AG09319 (cell line): ENCODE data around the gene LRBA.

Experiments used
- DNase-seq: peaks from one replicate; pipeline ENCODE4 v3.0.0-alpha.2; 2010; ENCODE audit warnings: low read depth; ENCODE audit errors: extremely low read depth
- TF ChIP-seq, protein P1 (sequence below): IDR thresholded peaks from 2 replicates; pipeline ENCODE4 v1.5.1; 2011; ENCODE audit warnings: low read depth, mild to moderate bottlenecking, inconsistent platforms, low read length, moderate library complexity

Gene LRBA

DNA sequence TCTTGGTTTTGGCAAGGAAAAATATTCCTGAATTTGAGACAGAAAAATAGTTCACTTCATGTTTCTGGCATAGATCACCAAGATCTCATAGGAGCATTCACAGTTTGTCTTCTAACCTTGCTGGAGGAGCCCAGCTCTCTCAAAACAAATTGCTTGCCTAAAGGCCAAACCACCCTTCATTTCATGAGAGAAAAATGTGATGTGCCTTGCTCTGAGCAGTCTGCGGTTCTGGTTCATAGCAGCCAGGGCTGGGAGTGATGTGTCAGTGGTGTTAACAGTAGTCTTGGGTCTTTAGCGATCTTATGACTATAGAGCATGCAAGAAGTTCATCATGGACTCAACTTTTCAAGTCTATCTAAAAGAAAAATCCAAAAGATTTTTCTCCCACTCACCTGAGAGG is 753.5 kb downstream of the LRBA start:
- TF ChIP-seq, protein P1, sequence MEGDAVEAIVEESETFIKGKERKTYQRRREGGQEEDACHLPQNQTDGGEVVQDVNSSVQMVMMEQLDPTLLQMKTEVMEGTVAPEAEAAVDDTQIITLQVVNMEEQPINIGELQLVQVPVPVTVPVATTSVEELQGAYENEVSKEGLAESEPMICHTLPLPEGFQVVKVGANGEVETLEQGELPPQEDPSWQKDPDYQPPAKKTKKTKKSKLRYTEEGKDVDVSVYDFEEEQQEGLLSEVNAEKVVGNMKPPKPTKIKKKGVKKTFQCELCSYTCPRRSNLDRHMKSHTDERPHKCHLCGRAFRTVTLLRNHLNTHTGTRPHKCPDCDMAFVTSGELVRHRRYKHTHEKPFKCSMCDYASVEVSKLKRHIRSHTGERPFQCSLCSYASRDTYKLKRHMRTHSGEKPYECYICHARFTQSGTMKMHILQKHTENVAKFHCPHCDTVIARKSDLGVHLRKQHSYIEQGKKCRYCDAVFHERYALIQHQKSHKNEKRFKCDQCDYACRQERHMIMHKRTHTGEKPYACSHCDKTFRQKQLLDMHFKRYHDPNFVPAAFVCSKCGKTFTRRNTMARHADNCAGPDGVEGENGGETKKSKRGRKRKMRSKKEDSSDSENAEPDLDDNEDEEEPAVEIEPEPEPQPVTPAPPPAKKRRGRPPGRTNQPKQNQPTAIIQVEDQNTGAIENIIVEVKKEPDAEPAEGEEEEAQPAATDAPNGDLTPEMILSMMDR: no peak
- peak; percentile 16 for DNase-seq

DNA sequence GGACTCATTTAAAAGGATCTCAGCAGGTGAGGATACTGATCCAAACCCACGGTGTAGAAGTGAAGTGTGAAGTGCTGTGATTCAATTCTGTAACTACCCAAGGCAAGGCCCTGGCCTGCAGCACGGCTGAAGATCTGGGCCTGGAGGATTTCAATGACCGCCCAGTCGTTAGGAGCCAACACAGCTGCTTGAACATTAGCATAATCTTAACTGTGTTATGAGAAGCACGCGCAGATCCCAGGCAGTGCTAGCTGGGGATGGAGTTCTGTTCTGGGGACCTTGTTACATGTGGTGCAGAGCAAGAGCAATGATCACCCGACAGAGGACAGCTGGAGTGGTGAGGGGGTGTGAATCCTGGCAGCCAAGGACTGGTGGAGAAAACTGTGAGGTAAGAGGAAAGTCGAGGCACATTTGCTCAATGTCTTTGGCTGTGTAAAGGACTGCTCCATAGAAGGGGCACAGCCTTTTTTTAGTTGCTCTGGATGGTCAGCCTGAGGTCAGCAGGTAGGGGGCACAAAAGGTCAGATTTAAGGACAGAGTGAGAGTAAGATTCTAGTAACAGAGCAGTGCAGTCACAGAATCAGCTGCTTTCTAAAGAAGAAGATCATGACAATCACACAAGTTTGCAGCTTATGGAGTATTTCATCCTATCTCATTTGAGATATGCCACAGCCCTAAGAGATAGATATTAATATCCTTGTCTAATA is 755.1 kb downstream of the LRBA start:
- DNase-seq: no peak

DNA sequence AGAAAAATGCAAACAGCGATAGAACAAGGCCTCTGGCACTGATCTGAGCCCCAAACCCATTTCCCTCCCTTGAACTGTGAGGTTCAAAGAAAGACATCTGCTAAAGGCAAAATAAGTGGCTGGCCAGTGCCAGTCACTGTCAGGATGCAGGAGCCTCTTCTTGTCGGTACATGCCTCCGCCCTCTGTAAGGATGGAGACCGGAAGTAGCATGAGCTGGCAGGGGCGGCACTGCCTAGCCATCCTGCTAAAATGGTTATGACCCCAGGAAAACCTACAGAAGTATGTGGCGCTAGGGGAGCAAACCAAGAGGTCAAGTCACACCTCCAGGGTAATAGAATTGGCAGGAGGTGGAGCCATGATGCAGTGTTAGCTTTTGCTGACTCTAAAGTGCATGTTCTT is 756.5 kb downstream of the LRBA start:
- DNase-seq: no peak
- TF ChIP-seq, protein P1: no peak

More for the DNA sequence above, 755.1 kb downstream of the LRBA start:
- TF ChIP-seq, protein P1: no peak

DNA sequence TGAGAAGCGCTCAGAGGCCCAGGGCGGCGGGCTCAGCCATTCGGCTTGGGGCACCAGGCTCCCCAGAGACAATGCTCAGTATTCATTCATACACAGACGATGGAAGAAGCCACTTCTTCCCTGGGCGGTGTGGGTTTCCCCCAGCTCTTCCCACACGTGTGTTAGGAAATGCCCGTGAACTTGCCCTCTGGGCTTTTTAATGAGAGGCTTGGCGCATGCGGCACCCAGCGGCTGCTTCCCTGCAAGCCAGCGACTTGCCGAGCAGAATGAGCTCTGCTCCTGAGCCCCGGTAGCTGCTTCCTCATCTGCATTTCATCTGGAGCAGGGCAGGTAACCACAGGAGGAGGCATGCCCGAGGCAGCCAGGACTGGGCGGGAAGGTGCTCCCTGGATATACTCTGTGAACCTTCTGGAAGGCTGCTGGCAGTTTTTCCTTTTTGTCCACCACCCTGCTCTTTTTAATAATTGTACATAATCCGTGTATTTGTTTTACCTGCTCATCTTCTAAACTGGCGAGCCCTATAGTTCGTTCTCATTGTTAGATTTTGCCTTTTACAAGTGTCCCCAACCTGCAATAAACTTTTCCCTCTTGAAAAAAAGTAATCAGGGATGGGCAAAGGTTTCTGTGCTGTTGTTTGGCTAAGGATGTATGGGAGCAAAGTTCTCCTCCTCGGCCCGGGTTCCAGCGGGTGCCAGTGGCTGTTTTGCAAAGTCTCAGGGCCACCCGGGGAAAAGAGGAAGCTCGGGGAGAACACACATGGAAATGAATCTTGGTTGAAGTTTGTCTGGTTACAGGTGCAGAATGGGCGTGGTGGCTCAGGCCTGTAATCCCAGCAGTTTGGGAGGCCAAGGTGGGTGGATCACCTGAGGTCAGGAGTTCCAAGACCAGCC is 758.0 kb downstream of the LRBA start:
- no peak for DNase-seq
- TF ChIP-seq, protein P1: no peak

DNA sequence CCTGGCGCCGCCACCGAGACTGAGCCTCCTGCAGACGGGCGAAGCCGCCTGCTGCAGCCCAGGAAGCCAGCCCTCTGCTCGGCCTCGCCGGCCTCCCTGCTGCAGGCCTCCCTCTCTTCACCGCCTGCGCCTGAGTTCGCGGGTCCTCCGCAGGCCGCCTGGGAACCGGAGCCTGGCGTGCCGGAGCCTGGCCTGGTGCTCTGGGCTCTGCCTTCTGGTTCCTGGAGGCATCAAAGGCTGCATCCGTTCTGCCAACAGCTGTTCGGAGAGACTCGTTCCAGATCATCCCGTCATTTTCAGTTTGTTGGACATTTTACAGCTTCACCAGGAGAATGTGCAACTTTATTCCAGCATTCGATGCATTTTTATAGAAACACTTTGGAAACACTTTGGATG is 758.9 kb downstream of the LRBA start:
- TF ChIP-seq, protein P1: no peak
- no peak for DNase-seq

DNA sequence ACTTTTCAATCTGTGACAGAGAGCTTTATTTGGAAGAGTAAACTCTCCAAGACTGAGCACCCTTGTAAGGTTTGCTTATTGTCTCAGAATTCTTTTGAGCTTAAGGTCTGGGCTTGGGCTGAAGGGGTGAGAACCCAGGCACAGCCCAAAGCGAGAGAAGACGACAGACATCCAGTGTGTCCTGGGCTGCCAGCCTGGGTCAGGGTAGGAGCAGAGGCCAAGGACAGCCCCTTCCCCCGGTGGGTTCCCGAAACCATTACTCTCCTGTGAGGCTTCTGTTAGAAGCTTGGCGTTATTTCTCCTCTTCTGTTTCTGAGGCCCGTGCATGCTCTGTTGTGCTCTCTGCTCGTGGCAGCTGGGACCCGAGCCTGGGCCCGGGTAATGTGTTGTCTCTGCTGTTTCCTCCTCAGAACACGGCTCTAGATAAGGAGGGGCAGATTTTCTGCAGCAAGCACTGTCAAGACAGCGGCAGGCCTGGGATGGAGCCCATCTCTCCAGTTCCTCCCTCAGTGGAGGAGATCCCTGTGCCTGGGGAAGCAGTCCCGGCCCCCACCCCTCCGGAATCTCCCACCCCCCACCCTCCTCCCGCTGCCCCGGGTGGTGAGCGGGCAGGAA is 759.4 kb downstream of the LRBA start:
- DNase-seq: no peak

More for the DNA sequence above, 759.4 kb downstream of the LRBA start:
- TF ChIP-seq, protein P1: no peak
